Activated CD8-positive, alpha-beta memory T cell treated with anti-CD3 and anti-CD28 coated beads for 4 hours (primary cell): Measurements from ENCODE around the gene NODAL.
"Not testable (repeated sequence)": the region's sequence is repeated elsewhere in the genome, so short reads cannot be mapped to it uniquely, and the experiment has no call there.

ENCODE experiments used
- DNase-seq, 2 donors: peaks; one replicate each; pipeline ENCODE4 v3.0.0-alpha.2; 2020; ENCODE audit warnings: low read depth in 2 of 2

The NODAL gene

DNA sequence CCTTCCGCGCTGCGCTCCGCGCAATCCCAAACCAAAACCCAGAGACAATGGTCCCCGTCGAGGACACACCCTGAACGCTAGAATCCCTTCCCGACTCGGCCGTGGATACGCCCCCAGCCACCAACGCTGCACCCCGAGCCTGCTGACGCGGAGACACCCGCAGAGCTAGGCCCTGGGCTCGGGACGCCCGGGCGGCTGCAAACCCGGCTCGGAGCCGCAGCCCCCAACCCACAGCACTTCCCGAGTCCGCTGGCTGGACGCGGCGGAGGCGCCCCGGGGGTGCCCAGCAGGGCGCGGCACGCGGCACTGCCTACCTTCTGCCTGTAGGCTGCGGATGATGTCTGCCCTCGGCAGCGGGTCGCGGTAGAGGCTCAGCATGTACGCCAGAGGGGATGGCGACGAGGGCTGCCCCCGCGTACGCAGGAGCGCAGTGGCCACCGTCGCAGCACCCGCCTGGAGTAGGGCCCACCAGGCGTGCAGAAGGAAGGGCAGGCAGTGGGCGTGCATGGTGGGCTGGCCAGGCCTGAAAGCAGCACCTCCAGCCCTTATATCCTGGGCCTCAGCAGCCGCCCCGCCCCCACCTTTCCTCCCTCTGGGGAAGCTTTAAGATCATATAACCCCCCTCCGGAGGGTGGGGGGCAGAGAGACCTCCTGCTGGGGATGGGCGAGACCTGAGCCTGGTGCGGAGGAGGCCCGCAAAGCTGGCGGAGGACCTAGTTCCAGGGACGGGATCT is at the start of gene NODAL:
Gene NODAL, minus strand, starts transcription at position 521 of the 734 bp plus-strand sequence. Its CDS starts 14 bp downstream, at position 507.
- no peak for DNase-seq

DNA sequence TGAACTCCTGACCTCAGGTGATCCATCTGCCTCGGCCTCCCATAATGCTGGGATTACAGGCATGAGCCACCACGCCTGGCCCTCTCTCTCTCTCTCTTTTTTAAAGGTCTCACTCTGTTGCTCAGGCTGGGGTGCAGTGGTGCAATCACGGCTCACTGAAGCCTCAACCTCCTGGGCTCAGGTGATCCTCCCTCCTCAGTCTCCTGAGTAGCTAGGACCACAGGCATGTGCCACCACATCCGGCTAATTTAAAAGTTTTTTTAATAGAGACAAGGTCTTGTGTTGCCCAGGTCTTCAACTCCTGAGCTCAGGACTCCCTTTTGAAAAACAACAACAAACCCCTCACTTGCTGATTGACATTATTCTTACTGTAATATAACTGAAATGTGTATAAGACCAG is 48.7 kb upstream of the NODAL start:
- no peak for DNase-seq

- DNase-seq = no peak
Measured at GRCh38 chr10:70487824-70488223, 46.3 kb upstream of the NODAL start.

GRCh38 chr10:70483872-70484271 is 42.4 kb upstream of the NODAL start:
- not testable (repeated sequence) for DNase-seq

DNA sequence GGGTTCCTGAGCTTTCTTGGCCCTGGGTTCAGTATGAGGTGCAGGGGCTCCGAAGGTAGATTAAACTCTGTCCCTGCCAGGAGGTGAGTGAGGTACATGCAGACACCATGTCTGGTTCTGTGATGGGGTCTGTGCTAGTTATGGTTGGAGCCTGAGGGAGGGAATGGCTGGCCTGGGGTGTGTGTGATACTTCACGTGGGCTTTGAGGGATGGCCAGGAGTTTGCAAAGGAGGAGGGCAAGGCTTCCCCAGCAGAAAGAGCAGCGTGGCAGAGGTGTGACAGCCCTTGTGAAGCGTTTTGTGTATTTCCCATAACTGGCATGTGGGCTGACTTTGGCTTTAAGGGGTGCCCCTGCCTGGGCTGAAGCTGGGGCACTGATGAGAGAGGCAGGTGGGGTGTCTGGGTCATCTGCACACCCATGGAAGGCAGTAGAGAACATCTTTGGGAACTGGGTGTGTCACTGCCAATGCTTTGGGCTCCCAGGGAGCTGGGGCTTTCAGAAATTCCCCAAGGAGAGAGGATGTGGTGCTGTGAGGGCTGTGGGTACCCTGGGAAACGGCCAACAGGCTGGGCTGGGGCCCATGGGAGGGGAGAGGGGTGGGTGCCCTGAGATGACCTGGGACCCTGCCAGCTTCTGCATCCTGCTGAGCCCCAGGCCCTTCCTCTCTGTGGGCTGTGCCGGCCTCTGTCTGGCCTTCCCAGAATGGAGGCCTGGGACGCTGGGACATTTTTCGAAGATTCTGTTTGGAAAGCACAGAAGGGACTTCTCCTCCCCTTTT is 41.7 kb upstream of the NODAL start:
- no peak for DNase-seq

GRCh38 chr10:70481831-70482530 is 40.5 kb upstream of the NODAL start:
- DNase-seq = no peak

GRCh38 chr10:70481105-70481504 is 39.6 kb upstream of the NODAL start:
- no peak for DNase-seq

DNA sequence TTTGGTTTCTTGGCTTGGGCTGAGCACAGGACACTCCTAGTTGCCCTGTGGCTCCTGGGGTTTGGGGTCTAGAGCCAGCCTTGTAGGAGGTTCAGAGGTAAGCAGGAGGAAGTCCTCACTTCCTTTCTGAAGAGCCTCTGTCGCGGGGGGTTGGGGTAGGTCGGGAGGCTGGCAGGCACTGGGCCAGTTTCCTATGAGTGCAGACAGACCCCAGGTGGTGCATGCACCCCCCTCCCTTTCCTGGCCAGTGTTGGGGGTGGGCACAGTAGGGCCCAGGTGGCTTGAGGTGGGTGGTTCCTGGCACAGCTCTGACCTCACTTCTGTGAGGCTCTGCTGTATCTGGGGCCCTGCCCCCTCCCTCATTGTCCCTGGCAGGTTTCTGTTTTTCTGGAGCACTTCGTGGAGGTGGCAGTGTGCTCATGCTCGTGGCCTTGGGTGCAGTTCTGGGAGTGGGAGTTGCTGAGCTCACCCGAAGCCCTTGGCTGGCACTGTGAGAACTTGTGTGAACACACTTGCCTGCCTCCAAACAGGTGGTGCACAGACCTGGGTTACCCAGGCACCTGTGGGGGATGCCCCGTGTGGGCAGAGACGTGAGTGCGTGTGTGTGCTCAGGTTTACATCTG is 38.9 kb upstream of the NODAL start:
- no peak for DNase-seq

DNA sequence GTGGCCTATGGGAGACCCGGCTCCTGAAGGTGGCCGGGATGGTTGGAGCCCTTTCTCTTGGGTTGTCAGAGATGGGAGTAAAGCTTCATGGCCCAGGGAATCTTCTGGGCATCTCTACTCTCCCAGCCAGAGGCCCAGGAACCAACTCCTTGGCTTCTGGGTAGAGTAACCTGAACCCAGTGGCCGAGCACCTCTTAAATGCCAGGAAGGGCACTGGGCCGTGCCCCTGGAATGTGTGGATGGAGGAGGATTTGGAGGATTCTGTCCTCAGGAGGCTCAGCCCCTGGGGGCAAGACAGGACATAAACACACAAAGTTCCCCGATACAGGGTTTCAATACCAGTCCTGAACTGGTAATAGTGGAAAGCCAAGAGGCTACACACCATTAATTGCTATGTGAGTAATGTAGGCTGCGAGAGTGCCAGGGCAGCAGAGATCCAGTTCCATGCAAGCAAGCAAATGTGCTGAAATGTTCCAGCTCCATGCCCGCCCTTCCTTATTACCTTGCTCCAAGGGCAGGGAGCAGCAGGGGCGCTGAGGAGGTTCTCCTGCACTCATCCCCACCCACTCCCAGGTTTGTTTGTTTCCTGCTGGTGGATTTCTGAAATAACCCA is 38.3 kb upstream of the NODAL start:
- DNase-seq = no peak

DNA sequence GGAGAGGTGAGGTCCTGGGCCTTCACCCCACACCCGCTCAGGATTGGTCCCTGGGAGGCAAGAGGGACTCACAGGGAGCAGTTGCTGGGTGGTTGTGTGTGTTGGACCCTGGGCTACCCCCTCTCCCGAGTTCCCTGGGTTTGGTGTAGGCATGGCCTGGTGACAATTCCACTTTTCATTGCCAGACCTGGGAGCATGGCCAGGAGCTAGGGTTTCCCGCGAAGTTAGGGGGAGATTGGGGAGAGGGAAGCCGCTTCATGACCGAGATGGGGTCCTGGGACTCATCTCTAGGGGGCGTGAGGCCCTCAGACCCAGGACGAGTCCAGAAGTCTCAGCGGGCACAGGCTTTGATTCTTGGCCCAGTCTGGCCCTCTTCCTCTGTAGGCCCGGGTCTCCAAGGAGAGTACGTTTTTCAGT is 37.7 kb upstream of the NODAL start:
- no peak for DNase-seq

GRCh38 chr10:70478191-70479164 is 37.0 kb upstream of the NODAL start, which contains the start of gene PALD1:
PALD1 (plus strand) TSS chr10:70478767; CDS start chr10:70525952, 47,185 bp downstream.
- DNase-seq = peak in 1 of 2 donors; percentile 30

DNA sequence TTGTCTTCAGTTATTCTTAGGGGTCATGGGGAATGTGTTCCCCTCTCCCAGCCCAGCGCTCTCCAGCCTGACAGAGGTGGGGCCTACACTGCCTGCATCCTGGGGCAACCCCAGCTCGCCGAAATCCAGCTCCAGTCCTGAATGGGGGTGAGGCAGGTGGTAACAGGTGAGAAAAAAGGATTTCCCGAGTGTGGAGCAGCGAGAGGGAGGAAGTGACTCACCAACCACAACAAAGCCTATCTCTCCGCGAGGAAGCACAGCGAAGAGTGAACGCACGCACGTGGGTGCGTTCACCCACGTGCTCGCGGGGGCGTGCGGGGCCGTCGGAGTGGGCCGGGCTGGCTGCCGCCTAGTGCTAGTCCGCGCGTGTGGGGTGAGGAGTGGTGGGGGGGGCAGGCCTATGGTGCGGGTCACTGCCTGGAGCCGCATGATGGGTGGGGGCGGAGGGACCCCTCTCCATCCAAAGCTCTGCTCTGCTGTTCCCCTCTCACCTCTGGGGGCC is 36.2 kb upstream of the NODAL start:
- peak; percentile 69 to 78 for DNase-seq

DNA sequence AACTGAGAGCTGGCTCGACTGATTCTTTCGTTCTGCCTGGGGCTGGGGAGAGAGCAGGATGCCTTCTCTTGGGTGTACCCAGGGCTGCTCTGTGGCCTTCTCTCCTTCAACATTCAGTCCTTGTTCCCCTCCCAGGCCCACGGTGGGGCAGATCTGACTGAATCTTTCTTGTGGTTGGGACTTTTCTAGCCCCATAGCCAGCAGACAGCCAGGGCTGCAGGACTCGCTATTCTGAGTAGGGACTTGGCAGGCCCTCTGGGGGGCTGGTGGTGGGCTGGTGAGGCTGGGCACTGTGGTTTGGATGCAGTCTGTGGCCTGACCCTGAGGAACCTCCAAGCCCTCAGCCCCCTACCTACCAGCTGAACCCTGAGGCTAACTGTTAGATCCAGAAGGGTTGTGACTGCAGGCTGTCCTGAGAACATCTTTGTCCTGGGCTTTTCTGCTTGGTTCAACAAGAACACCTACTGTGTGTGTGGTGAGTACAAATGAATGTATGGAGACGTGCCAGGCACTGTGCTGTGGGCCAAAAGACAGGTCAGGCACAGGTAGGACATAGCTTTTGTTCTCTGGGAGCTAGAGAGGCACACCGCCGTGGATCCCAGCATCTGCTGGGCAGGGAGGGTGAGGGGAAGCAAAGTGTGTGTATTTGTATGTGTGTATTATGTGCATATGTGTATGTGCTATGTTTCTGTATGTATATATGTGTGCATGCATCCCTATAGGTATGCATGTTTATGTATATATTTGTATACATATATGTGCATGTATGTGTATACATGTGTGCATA is 35.0 kb upstream of the NODAL start:
- no peak for DNase-seq

DNA sequence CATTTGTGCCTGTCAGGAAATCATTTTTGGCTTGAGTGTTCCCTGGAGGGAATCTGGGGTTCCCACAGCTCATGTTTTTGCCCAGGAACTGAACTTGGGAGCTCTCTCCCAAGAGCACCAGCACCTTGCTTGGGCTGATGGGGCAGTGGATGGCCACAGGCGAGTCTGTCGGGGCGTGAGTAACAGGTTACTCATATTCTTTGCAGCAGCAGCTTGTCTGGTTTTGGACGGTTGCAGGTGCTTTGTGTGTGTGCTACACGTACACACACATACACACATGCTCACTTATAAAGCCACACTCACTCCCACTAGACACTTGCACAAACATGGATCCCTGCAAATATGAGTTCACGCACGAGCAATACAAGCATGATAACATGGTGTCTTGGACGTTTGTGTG is 34.2 kb upstream of the NODAL start:
- DNase-seq = no peak

DNA sequence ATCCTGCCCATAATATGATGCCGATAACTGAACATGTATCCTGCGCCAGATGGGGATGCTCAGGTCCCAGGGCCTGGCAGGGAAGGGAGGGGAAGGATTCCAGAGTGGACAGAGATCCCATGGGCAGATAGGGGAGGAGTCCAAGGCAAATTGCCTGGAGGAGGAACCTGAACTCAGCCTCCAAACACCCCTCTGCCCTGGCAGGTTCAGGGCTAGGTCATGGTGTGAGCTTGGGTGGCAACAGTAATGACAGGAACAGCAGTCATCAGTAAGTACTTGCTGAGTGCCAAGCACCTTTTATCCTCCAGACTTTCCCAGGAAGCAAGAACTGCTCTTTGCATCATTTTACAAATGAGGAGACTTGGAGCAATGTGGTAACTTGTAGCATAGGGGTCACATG is 33.3 kb upstream of the NODAL start:
- no peak for DNase-seq

DNA sequence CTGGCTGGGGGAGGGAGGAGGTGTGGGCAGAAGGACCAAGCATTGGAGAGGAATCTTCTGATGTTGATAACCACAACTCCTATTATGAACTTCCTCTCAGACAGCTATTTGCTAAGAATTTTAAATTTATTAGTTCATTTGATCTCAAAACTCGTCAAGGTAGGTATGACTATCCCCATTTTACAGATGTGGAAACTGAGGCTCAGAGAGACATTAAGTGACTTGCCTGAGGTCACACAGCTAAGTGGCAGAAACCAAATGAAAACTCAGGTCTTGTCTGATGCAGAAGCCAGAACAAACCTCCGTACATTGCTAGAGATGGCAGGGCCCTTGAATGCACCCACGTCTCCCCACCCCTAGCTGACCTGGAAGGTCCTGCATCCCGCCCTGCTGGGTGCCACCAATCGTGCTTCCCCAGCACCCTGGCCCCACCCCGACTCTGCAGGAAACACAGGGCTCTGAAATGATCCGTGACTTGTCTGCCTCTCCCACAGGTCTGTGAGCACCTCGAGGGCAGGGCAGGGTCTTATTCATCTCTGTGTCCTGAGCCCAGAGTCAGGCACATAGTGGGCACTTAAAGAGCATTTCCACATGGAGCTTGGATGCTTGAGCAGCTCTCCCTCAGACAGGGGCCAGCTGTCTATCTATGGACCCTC is 31.4 kb upstream of the NODAL start:
- DNase-seq = no peak

DNA sequence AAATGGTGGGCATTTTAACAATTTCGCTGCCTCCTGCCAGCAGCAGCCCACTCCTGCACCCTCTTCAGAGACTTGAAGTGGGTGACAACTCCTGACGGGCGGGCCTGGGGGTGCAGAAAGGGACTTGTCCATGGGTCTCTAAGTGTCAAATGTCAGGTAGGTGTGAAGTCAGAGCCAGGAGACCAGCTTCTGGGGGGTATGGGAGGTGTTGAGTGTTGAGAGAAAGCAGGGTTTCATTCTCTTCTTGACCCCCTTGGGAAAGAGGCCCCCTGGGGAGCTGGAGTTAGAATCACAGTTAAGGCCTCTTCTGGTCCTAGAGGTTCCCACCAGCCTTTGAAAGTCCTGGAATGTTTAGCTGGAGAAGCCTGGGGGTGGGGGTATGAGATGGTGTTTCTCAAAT is 25.5 kb upstream of the NODAL start:
- DNase-seq = no peak

GRCh38 chr10:70465832-70466231 is 24.4 kb upstream of the NODAL start:
- DNase-seq = no peak

DNA sequence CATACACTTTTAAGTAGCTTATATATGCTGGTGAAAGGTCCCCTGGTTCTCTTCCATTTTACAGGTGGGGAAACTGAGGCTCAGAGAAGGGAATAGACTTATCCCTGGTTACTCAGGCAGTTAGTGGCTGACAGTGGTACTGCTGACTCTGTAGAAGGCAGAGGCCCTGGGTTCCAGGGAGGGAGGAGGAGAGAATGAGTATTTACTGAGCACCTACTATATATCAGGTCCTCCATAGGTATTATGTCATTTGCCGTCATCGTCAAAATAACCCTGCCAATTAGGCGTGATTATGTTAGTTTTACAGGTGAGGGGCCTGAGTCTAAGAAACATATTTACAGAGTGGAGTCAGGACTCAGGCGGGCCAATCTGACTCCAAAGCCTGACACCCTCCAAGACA is 23.8 kb upstream of the NODAL start:
- no peak for DNase-seq
